Glomerular endothelial cell (primary cell): ENCODE data around the gene FOXA2. TPM values are rescaled to one million over a fixed set of nuclear protein-coding genes. Genes with fewer than 3 reads are reported as not detected.

ENCODE experiments used
- DNase-seq: peaks from one replicate; pipeline ENCODE4 v3.0.0-alpha.2; 2011; ENCODE audit warnings: low read depth, low spot score; ENCODE audit errors: extremely low read depth
- total RNA-seq: library from RNA; depleted of rRNA; stranded (reverse); fragments of >200 nt; gene quantifications from 2 replicates; pipeline ENCODE4 v1.2.3, GENCODE V29; 2015

FOXA2 gene
- total RNA-seq, 1 donor from 2014 or later = not detected

DNA sequence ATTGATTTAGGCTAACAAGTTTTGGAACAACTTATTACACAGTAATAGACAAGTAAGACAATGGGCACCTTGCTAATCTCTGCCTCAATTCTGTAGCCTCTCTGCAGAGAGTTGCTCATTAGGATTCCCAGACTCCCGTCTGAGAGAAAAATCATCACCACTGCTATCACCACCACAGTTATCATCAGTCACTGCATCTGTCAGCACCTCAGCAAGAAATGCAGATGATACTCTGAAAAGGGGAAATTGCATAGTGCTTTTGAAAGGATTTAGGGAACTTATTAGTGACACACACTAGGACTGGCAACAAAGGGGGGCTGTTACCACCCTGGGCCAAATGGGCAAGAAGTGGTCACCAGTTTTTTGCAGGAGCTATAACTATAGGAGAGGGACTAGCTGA, 39.9 kb downstream of the FOXA2 start:
- no peak for DNase-seq

DNA sequence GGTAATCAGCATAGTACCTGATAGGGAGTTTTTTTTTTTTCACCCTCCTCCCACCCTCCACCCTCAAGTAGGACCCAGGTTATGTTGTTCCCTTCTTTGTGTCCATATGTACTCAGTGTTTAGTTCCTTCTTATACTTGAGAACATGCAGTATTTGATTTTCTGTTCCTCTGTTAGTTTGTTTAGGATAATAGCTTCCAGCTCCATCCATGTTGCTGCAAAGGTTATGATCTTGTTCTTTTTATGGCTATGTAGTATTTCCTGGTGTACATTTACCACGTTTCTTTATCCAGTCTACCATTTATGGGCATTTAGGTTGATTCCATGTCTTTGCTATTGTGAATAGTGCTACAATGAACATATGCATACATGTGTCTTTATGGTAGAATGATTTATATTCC, 41.9 kb downstream of the FOXA2 start:
- no peak for DNase-seq

DNA sequence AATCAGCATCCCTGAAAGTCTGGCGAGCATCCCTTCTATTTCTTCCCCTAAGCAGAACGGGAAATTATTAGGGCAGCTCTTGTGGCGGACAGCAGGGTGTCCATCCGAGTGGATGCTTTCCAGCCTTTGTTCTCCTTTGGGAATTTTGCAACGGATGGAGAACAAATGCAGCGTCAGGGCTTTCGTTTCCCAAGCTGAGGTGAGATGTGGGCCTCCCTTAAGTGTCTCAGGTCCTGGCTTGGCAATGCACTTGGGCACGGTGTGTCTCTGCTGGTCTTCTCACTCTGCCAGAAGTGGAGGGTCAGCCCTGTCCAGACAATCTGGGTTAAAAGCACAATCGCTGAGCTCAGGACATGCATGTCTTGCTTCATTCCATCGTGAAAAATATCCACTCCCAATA, 43.5 kb downstream of the FOXA2 start:
- DNase-seq = no peak

DNA sequence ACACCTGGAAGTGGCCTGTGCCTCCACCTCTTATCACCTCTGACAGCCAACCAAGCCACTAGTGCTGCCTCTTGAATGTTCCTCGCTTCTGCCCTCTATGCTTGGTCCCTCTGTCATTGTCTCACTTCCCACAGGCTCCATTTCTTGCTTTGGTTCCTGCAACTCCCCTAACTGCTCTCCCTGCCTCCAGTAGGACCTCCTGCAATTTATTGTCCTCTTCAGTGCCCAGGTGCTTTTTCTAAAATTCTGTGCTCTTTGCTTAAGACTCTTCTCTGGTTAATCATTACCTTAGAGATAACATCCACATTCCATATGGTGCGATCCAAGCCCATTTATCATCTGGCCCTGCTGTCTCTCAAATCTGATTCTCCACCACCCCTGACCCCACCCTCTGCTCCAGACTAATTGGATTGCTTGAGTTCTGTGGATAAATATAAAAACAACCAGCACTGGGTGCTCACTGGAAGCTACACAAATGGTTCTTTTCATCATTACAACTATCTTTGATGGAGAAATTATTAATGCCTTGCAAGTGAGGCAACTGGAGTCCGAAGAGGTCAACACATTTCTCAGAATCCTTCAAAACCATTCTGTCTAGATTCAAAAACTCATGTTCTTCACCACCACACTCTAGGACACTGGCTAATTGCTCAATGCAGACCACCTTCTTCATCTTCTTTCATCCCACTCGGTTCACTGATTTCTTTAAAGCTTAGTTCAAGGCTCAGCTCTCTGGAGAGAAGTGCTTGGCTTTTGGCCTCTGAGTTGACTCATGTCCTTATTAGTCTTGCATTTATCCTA, 47.2 kb downstream of the FOXA2 start:
- no peak for DNase-seq

DNA sequence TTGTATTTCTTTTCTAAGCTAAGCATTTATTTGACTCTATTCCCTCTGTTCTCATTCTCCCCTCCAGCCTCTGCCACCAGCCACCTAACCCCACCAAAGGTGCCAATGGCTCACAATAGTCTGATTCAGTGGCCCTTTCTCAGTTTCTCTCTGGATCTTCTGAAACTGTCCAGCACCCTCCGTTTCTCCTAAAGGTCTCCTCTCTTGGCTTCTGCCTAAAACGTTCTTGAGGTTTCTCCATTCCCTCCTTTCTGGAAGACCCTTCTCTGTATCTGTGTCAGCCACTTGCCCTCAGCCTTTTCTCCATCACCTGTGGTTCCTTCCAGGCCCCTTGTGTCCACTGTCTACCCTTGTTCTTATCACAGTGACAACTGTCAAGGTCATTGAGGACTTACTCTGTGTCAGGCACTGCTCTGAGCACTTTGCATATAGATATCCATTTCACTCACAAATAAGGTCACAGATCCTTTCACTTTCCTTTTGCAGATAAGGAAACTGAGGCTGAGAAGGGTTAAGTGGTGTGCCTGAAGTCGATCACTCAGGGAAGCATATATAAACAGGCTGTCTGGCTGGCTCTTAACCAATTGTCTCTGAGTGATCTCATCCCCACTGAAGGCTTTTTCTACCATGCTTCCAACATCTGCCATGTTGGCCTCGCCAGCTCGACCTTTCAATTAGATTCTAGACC, 48.1 kb downstream of the FOXA2 start:
- no peak for DNase-seq

DNA sequence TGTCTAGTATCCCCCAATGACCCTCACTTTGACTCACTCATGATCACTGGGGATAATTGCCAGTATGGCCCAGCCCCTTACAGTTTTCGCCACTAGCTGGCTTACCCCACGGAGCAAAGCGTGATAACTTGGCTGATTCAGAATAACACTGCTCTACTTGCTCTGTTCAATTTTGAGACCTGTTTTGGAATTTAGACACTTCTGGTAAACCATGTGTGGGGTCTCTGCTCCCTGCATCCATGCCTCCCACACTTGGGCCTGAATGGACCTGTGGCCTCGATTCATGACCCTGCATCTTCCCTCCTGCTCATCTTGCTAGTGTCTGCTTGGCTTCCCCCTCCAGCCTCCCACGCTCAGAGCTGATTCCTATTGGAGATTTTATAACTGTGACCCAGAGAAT, 48.9 kb downstream of the FOXA2 start:
- no peak for DNase-seq

DNA sequence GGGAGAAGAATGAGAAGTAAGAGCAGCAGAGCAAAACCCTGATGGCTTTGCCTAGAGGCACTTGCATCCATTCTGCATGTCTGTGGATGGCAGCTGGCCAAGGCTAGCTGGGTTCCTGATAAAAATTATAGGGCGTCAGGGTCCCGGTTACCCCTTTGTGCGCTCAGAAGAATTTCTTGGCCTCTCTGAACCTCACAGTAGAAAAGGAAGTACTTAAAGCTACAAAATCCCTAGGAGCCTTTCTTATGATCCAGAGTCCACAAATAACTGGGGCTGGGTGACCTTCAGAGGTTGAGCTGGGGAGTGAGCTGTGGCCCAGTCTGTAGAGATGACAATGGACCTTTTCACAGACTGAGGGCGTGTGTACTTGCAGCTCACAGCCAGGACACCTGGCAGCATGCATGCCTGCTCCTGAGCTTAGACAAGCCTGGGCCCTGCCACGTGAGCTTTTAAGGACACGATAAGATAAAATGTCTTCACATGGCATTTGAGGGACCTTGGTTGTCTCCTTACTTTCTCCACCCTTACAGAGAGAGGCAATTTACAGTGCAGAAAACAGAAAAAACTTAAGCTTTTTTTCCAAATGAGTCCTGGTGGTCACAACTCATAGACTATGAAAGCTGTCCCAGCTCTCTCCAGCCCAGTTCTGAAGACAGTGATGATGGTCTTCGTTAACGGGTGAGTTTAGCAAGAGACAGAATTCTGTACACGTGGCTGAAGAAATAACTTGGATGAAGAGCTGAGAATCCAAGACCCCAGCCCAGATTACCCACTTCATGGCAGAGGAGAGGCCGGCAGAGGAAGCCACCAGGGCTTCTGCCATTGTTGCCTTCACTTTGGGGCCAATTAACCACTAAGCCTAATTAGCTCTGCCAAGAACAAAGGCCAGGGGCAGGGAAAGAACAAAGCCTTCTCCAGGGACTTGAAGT, 50.3 kb downstream of the FOXA2 start:
- DNase-seq = no peak

DNA sequence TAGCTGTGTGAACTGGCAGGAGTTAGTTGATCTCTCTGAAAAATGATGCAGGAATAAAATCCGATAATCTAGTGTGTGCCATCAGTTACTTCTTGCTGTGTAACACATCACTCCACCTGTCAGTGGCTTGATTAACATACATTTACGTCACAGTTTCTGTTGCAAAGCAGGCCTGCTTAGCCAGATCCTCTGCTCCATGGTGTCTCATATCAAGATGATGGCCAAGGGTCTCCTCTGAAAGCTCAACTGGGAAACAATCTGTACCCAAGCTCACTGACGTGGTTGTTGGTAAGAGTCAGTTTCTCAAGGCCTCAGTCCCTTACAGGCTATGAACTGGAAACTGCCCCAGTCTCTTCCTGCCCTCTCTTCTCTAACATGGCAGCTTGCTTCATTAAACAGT, 51.8 kb downstream of the FOXA2 start:
- no peak for DNase-seq

DNA sequence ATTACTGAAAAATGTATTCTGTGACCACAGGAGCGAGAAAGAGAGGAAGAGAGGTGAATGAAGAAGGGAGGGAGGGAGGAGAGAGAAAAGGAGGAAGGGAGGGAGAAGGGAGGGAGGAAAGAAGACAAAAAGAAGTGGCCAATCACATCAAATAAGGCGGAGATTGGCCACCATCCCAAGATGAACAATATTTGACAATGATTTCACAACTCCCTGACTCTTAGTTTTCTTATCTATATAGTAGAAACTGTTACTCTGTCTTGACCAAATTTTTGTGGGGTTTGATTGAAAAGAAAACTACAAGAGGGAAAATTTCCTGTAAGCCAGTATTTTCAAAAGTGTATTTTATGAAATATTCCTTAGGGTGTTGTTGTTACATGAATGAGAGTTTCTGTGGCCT, 52.6 kb downstream of the FOXA2 start:
- DNase-seq = no peak

DNA sequence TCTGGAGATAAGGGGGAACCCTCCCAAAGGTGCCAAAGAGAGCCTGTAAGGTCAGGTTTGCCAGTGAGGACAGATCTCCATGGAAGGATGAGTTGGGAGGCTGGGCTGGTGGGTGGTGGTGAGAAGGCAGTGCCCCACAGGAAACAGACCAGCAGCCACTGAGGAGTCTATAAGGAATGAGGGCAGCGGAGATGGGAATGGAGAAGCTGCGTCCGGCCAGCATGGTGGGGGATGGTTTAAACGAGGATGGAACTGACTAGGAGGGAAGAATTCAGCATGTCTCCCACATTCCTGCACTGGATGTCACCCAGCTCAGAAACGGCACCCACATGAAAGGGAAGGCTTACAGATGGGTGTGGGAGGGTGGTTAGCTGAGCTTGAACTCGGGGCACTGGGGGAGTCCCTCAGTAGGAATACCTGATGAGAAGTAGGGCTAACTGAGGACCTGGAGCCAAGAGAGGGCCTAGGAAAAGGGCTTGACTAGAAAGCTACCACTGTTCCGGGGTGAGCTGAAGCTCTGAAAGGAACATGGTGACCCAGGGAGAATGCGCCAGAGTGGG, 53.2 kb downstream of the FOXA2 start:
- DNase-seq = no peak
